GM03348 (cell line): ENCODE measurements around the gene KIAA1549.
"Not testable (repeated sequence)": the region's sequence is repeated elsewhere in the genome, so short reads cannot be mapped to it uniquely, and the experiment has no call there.

ENCODE experiments used
- DNase-seq: peaks from one replicate; pipeline ENCODE4 v3.0.0; 2012; ENCODE audit warnings: low spot score

KIAA1549 gene

DNA sequence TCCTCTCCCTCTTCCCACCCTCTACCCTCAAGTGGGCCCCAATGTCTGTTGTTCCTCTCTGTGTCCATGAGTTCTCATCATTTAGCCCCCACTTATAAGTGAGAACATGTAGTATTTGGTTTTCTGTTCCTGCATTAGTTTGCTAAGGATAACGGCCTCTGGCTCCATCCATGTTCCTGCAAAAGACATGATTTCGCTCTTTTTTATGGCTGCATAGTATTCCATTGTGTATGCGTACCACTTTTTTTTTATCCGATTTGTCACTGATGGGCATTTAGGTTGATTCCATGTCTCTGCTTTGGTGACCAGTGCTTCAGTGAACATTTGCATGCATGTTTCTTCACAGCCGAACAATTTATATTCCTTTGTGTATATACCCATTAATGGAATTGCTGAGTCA, 131.5 kb downstream of the KIAA1549 start:
- no peak for DNase-seq

- no peak for DNase-seq
Measured at GRCh38 chr7:138848056-138848980, 132.9 kb downstream of the KIAA1549 start.

DNA sequence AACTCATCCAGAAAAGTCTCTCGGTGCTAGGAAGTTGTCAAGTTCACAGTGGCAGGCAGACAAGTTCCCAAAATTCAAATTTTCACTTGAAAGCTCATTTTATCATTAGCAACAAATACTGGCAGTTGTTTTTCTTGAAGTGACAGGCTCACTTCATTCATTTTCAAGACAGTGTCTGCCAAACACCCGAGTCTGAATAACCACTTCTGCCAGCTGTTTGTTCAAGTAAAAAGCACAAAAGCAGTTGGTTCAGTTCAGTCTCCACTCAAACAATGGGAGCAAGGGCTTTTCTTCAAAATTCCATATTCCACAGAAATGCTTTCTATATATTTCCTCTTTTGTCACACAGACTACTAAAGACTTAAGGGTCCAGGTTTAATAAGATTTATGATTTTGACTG, 135.5 kb downstream of the KIAA1549 start:
- no peak for DNase-seq

DNA sequence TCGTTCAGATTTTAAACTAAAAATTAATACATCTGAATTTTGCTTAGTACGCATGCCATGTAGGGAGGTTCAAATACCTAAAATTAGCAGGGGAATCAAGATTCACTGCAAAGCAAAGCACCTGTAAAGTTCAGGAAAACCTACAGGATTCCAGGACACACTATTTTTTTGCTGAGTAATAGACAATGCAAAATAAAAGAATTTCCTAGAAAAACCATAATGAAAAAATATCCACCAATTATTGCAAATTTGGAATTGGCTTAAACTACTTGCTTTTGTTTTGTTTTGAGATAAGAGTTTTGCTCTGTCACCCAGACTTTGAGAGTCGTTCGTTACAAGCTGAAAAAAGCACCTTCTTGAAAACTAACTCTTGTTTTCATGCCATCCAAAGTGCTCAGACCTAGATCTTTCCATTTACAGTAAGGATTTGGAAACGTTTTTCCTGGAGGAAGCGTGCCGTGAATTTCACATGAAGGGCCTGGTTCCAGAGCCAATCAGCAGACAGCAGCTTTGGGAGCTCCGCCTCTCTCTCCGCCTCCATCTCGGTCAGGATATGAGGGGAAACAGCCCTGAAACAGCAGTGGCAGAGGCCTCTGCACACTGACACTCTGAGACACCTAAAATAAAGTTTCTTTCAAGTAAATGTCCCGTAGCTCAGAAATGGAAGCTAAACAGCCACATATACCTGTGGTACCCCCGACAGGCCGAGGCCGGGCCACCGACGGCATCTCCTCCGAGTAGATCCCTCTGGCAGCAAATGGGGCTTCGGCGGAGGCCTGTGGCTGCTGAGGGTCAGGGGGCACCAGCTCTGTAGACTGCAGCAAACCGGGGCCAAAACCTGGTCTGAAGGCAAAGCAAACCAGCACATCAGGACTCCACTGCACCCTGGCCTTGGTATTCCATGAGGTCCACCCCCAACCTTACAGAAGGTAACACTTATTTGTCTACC, 137.3 kb downstream of the KIAA1549 start:
- DNase-seq, result no peak

- DNase-seq, result peak; percentile 36
Measured at GRCh38 chr7:138842111-138842510, 139.1 kb downstream of the KIAA1549 start.

DNA sequence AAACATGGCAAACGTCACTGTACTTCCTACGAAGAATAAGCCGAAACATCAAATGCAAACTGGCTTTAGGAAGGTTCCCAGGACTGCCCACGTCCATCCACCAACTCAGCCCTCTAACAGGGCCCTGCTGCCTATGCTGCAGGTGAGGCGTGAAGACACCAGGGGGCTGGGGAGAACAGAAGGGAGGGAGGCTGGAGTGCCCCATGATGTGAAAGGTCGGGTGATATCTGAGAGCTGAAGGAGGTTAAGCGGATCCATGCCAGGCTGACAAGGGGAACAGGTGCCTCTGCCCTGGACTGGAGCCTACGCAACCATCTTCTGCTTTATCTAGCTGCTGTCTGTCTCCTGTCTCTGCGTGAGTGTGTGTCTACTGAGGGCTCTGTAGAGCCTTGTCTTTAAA, 143.0 kb downstream of the KIAA1549 start:
- DNase-seq, result no peak

GRCh38 chr7:138837627-138838026, 143.6 kb downstream of the KIAA1549 start:
- no peak for DNase-seq

DNA sequence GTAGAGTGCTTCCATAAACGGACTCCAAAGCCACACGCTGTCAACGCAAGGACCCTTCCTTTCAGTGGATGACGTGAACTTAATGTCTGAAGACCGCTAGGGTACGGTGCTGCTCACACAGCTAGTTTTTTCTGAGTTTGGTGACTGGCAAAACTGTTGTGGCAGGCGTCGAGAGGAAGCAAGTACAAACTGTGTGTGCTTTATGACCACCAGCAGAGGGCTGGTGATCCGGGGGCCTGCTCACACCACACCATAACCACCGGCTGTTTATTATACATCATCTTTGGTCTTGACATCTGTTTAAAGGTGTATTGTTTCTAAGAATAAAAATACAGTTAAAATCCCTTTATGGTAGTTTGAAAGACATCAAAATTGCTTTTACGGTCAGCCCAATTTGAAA, 146.1 kb downstream of the KIAA1549 start:
- DNase-seq, result no peak

GRCh38 chr7:138834583-138834982, 146.6 kb downstream of the KIAA1549 start:
- DNase-seq, result no peak

GRCh38 chr7:138833596-138833995, 147.6 kb downstream of the KIAA1549 start:
- no peak for DNase-seq

GRCh38 chr7:138832966-138833365, 148.2 kb downstream of the KIAA1549 start:
- no peak for DNase-seq

DNA sequence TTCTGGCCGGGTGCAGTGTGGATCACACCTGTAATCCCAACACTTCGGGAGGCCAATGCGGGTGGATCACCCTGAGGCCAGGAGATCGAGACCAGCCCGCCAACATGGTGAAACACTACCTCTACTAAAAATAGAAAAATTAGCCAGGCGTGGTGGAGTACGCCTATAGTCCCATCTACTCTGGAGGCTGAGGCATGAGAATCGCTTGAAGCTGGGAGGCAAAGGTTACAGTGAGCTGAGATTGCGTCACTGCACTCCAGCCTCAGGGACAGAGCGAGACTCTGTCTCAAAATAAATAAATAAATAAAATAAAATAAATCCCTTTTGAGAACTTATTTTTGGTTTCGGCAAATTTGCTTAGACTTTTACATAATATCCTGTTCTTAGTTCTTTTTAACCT, 151.9 kb downstream of the KIAA1549 start:
- DNase-seq, result no peak

- no peak for DNase-seq
Measured at GRCh38 chr7:138828302-138828701, 152.9 kb downstream of the KIAA1549 start.

- no peak for DNase-seq
Measured at GRCh38 chr7:138825049-138825721, 156.0 kb downstream of the KIAA1549 start.

DNA sequence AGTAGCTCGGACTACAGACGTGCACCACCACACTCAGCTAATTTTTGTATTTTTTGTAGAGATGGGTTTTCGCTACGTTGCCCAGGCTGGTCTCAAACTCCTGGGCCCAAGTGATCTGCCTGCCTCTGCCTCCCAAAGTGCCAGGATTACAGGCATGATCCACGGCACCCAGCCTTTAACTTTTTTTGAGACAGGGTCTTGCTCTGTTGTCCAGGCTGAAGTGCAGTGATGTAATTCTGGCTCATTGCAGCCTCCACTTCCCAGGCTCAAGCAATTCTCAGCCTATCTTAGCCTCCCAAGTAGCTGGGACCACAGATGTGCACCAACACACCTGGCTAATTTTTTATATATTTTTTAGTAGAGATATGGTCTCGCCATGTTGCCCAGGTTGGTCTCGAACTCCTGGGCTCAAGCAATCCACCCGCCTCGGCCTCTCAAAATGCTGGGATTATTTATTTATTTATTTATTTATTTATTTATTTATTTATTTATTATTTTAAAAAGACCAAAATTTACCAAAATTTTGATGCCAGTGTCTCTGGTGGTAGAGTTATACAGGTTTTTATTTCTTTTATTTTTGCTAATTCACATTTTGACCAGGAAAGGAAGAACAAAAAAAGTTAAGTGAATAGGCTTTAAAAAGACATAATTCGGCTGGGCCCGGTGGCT, 158.2 kb downstream of the KIAA1549 start:
- no peak for DNase-seq

DNA sequence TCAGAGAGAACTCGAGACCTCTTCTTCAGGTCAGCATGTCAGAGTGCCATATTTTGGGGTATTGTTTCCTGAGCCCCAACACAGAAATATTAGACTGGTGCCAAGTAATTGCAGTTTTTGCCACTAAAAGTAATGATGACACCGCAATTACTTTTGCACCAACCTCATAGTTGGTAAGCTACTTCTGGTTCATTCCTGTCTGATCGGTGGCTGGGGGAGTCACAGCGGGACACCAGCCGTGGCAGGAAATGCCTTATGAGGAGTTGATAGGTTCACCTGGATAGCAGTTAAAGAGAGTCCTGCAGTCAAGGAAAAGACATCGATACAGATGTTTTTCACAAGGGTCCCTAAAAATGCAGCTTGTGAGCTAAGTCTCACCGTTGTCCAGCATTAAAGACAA, 159.3 kb downstream of the KIAA1549 start:
- DNase-seq, result no peak

- no peak for DNase-seq
Measured at GRCh38 chr7:138819625-138820024, 161.6 kb downstream of the KIAA1549 start.

DNA sequence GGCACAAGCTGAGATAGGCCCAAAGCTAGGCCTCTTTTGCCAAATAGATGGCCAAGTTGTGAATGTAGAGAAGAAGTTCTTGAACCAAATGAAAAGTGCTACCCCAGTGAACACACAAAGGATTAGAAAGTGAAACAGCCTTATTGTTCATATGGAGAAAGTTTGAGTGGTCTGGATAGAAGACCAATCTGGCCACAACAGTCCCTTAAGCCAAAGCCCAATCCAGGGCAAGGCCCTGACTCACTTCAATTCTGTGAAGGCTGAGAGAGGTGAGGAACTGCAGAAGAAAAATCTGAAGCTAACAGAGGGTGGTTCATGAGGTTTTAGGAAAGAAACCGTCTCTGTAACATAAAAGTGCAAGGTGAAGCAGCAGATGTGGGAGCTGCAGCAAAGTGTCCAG, 164.5 kb downstream of the KIAA1549 start:
- DNase-seq, result no peak

GRCh38 chr7:138814816-138815332, 166.3 kb downstream of the KIAA1549 start:
- DNase-seq, result no peak

- DNase-seq, result no peak
Measured at GRCh38 chr7:138813945-138814344, 167.2 kb downstream of the KIAA1549 start.

- not testable (repeated sequence) for DNase-seq
Measured at GRCh38 chr7:138811327-138811726, 169.9 kb downstream of the KIAA1549 start.
